GM18867 (cell line): ENCODE data around the gene UMAD1.

Experiments used
- ATAC-seq: cut with Tn5 transposase; IDR thresholded peaks from one replicate; pipeline ENCODE4 v1.9.1; 2021; ENCODE audit warnings: mild to moderate bottlenecking, moderate library complexity; ENCODE audit not compliant: unreplicated experiment

Gene UMAD1

DNA sequence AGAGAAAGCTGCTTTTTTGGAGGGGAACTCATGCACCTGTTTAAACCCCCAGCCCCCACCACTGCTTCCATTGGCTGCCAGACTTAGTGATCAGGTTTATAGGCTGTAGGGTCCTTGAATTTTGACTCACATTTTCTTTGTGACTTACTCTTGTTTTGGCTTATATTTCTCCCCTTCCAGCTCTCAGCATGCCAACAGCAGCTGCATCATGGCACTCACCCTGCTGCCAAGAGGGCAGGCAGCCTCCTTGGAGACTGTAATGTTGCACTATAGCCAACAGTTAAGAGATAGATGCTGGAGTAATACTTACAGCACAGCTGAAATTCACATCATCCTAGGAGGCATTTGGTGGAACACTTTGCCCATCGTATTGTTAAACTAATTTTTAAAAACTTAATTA, 230.0 kb downstream of the UMAD1 start:
- ATAC-seq: no peak

DNA sequence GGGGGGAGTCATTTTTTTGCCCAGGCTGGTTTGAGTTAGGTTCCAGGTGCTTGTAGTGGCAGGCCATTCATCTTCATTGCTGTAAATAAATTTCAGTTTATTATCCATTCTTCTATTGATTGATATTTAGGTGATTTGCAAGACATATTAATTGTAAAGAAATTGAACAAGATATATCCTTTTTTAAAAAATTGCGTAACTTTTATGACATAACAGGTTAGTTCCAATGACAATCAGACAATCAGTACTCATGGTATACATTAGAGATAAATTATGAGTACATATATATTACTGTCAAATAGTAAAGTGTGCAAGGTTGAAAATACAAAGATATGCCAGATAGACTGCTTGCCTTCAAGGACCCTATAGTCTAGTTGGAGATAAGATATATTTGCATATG, 235.9 kb downstream of the UMAD1 start:
- ATAC-seq: no peak

DNA sequence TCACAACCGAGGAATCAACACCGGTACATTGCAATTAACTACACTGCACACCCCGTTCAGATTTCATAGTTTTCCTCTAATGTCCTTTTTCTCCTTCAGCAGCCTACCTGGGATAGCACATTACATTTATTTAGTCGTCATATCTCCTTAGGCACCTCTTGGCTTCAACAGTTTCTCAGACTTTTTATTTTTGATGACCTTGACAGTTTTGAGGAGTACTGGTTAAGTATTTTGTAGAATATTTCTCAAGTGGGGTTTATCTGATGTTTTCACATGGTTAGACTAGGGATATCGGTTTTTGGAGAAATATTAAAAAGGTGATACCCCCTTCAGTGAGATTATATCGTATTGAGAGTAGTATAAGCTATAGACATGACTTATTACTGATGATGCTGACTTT, 241.0 kb downstream of the UMAD1 start:
- ATAC-seq: no peak

DNA sequence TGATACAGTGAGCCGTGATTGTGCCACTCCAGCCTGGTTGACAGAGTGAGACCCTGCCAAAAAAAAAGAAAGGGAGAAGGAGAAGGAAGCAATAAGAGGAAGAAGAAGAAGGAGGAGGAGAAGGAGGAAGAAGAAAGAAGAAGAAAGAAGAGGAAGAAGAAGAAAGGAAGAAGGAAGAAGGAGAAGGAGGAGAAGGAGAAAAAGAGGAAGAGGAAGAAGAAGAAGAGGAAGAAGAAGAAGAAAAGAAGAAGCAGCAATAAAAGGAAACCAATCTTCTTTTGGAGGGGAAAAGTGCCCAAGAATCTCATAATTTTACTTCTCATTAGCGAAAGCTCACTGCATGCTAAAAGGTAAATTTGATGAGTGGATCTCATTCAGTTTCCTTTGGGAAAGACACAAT, 242.3 kb downstream of the UMAD1 start:
- ATAC-seq: no peak

DNA sequence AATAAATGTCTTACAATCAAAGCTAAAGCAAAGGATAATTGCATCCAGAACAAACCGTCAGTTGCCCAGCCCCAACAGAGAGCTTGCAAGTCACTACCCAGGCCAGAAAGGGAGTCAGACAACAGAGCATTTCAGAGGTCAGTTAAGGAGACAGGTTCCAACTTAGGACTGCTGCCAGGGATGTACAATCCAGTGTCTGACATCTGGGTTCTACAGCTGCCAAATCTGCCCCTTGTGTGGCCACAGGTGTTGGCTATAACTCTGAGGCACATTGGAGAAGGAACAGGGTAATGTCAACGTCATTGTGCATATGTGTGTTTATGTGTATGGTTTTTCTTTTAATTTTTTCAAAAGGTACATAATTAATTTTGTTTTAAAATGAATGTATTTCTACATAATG, 242.8 kb downstream of the UMAD1 start:
- ATAC-seq: no peak

DNA sequence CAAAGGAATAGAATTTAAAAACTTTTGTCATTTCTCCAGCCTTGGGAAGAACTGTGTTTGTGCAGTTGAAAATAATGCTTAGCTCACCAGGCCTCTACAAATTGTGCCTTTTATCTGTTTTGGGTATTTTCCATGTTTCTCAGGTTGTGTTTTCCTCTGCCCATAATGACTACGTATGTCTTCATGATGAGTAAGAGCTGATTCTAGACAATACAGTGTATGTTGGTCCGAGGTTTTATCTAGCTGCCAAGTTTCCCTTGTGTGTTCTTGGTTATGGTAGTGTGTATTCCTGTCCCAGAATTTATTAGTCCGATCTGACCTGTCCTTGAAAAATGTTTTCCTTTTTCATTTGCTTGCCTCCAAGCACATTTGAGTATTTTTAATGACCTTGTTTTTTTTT, 244.3 kb downstream of the UMAD1 start:
- no peak for ATAC-seq

DNA sequence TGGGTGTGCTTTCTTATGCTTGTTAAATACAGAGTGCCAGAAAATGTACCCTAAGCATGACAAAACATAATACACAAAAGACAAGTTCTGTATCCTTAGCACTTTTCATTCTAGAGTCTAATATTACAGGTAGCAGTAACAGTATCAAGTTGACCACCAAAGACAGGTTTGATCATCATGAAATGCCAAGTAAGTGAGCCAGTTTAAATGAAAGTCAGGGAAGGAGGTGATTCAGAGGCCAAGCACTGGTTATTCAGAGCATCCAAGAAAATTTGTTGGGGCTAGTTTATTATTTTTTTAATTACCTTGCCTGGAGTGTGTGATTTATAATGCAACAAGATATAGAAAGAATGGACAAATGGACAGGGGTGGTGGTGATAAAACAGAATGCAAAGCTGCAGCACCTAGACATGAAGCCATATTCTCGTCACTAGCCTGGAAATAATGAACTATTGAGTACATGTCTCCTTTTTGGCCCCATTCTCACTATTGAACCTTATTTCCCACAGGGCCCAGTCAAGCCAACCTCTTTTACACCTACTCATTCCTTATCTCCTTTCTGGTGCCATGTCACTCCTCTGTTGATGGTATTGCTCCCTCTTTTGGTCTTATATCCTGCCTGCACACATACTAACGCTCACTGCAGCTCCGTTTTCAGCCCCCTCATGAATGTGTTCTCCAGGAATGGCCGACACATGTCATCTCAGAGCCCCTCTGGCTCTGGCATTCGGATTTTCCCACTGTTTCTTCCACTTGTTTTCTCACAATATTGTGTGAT, 249.4 kb downstream of the UMAD1 start:
- ATAC-seq: no peak

DNA sequence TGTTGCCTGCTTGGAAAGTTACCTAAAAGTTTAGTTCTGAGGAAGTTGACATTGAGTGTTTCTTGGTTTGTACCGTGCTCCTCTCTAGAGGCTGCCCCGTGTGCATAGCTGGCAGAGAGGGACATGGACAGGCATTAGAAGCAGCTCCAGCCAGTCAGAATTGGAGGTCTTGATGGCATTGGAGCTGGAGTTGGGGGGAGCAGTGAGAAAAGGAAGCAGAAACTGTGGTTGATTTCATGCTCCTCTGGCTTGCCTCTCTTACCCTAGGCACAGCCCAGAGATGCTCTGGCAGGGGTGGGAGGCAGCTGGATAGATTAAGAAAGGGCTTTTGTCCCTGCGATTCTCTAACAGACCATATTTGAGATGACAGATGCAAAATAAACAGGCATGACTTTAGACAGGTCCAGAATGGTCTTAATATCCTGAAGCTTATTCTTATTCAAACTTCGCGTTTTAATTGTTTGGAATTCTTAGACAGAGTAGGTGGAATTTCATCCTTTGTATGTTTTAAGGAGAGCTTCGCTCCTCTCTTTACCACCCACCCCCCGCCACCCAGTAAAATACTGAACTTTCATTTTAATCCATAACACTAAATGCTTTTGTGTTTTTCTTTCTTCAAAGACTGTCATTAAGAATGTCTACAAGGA, 254.6 kb downstream of the UMAD1 start:
- ATAC-seq: no peak

DNA sequence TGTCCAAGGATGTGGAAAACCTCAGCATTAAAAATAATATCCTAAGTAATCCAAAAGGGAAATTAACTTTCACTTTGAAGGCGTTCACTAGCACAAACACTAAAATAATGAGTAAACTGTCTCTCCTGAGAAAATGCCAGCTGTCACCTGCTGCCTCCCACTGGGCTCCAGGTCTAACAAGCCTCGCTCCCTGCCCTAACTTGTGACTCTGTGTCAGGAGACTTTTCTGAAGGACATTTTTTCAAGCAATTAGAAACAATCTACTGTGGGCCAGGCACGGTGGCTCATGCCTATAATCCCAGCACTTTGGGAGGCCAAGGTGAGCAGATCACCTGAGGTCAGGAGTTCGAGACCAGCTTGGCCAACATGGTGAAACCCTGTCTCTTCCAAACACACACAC, 255.2 kb downstream of the UMAD1 start:
- ATAC-seq: no peak

DNA sequence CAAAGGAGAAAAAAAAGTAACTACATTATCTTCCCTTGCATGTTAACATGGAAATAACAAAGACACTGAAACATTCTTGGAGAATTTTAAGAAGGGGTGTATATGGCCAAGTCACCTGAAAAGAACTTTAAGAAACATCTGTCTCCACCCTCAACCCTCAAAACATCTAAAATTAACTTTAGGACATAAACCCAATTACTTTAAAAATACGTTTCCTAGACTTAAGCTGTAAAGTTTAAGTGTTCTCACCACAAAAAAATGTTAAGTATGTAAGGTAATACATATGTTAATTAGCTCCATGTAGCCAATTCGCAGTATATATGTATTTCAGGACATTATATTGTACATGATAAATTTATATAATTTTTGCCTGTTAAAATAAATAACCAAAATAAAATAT, 257.0 kb downstream of the UMAD1 start:
- ATAC-seq: no peak

DNA sequence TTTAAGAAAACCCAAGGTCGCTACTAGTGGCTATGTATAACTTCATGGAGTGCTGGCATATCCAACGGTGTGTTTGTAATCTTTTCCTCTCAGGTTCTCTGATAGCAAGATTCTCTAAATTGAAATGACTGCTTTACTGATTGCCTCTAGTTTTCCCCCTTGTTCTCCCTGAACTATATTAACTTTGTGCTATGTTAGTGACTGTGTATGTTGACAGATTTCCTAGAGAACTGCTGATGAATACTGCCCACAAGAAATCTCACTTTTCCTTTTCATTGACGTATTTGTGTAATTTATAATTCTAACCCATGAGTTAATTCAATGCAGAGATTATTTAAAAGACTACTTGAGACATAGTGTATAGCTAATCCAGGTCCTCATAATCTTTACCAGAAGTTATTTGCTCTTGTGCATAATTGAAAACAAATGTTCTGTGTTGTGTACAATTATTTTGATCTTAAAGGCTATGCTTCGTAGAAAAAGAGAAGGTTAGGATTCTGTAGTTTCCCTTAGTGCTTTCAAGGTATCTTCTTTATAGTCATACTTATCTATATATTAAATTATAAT, 257.5 kb downstream of the UMAD1 start:
- ATAC-seq: no peak

DNA sequence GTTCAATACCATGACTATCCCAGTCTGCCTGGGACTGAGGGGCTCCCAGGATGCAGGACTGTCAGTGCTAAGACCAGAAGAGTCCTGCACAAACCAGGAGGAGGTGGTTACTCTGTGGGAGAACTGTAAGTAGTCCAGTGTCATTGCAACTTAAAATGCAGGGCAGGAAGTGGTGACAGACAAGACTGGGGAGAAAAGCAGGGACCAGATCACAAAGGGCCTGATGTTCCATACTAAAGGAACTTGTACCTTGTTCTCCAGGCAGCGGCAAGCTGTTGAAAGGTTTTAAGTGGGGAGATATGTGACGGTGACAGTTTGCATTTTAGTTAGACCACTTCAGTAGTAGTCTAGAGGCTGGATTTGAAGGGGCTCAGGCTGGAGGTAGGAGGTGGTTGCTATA, 262.3 kb downstream of the UMAD1 start:
- ATAC-seq: no peak

DNA sequence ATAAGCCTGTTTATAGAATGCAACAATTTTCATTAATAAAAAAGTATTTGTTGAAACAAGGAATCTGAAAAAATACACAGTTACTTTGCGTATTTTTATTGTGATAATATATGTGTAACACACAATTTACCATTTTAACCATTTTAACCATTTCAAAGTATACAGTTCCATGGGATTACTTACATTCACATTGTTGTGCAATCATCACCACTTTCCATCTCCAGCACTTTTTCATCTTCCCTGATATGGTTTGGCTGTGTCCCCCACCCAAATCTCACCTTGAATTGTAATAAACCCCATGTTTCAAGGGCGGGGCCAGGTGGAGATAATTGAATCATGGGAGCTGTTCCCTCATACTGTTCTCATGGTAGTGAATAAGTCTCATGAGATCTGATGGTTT, 266.8 kb downstream of the UMAD1 start:
- no peak for ATAC-seq

DNA sequence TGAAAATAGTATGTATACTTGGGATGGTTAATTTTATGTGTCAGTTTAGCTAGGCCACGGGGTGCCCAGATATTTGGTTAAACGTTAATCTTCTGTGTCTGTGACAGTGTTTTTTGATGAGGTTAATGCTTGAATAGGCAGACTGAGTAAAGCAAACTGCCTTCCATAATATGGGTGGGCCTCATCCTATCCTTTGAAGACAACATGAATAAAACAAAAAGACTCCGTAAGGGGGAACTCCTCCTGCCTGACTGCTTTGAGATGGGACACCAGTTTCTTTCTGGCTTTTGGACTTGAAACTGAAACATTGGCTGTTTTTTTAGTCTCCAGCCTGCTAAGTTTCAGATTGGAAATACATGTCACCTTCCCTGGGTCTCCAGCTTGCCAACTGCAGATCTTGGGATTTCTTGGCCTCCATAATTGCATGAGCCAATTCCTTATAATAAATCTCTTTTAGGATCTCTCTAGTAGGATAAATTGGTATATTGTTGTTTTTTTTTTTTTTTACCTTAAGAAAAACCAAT, 268.1 kb downstream of the UMAD1 start:
- ATAC-seq: no peak

DNA sequence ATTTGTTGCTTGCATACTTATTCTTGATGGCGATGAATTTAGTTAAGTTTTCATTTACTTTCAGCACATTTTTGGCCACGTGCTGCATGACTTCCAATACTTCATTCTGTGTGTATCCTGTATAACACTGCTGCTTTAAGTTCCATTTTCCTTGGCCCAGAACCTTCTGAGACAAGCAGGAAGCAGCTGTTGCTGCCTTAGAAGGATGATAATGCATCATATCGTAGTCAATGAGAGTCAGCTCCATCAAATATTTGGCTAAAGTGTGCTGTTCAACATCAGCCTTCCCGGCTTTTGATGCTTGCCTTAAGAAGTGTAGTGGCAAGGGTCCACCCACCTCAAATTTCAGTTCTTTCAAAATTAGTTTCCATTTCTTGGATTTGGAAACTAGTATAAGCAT, 268.8 kb downstream of the UMAD1 start:
- ATAC-seq: no peak

DNA sequence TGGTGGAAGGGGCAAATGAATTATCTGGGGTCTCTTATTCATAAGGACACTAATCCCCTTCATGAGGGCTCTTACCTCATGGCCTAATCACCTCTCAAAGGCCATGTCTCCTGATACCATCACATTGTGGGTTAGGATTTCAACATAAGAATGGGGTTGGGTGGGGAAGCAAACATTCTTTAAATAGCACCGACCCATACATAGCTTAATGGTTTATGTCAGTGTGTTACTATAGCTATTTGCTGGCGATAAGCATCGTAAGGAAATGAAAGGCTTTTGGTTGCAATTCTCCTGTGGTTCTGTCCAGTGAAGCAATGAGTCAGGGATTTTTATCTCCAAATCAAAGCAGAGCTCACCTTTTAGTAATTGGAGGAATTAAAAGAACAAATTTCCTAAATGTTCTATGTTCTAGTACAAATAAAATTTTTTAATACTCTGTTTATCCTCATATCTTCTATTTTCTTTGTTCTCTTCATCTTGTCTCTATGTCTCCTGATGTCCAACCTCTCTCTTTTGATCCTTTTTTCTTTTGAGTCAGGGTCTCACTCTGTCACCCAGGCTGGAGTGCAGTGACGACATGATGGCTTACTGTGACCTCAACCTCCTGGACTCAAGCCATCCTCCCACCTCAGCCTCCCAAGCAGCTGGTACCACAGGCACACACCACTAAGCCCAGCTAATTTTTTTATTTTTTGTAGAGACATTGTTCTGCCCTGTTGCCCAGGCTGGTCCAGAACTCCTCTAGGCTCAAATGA, 271.0 kb downstream of the UMAD1 start:
- no peak for ATAC-seq

DNA sequence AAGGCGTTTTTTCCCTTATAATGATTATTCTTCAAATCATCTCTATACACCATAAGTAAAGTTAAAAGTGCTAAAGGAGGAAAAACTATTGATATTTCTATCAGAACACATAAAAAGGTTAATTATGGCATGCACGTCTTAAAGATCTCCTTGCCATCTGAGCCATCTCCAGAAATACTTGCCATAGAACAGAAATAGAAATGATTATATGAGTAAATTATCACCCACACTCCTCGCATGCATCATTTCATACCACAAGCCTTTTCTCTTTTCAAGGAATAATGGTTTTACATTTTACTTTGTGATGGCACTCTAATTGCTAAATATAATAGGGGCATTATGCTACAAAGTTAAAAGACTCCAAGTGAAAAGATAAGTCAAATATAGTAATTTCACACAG, 272.4 kb downstream of the UMAD1 start:
- ATAC-seq: no peak

DNA sequence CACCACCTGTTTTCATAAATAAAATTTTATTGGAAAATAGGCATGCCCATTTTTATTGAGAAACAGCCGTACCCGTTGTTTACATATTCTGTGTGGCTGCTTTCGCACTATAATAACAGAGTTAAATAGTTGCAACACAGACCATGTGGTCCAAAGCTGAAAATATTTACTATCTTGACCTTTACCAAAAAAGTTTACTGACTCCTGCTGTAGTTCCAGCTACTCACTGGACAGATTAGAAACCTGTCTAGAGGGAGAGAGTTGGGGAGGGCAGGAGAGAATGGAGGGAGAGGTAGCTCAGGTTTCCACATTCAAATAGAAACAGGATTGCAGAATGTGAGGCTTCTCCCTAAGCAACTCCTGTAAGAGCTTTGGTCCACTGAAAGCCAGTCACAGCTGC, 273.0 kb downstream of the UMAD1 start:
- no peak for ATAC-seq

DNA sequence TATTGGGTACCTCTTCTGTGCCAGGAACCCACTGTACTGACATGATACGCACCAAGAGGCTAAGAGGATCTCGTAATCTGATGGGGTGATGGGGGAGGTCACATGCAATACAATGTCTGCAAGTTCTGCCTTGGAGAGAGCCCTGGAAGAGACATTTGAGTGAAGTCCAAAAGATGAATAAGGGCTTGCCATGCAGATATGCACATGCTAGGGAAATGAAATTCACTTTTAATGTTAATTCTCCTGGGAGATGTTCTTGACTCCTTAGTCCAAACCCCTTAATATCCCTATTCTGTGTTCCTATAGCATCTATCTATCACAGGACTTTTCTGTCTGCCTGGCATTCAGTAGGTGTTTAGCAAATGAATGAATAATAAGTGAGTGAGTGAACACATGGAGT, 274.0 kb downstream of the UMAD1 start:
- ATAC-seq: no peak

DNA sequence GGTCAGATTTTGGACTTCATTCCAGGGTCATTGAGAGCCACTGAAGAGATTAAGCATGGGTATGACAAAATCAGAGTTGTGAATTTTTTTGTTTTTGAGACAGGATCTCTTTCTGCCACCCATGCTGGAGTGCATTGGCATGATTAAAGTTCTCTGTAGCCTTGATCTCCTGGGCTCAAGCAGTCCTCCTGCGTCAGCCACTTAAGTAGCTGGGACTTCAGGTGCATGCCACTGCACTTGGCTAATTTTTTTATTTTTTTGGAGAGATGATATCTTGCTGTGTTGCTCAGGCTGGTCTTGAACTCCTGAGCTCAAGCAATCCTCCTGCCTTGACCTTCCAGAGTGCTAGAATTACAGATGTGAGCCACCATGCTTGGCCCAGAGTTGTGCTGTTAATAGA, 275.5 kb downstream of the UMAD1 start:
- no peak for ATAC-seq

DNA sequence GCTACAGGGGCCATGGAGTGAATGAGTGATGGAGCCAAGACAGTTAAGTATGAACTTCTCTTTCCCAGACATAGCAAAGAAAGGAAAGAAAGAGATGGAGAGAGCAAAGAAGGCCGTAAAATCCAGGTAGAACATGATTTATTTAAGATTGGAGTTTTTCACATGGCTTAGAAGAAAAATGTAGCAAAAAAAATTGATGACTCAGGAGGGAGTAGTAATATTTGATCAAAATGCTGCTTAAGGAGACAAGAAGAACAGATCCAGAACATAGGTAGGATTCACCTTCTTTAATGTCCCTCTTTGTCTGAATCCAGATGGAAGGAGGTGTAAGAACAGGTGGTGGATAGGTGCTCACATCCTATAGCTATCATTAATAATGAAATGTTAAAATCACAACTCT, 277.0 kb downstream of the UMAD1 start:
- no peak for ATAC-seq
